Embryonic facial prominence (tissue), 1 donor: ENCODE measurements around the gene UCN2.
A peak's percentile ranks its signal among the peaks of the same experiment; 100 is the strongest.

ENCODE experiments used
- DNase-seq: peaks from one replicate; pipeline ENCODE4 v3.0.0-alpha.2; 2016; ENCODE audit errors: extremely low spot score

UCN2 gene

GRCh38 chr3:48563382-48563918 is at the start of gene UCN2:
TSS of gene UCN2 (minus strand) at chr3:48563781. CDS start at chr3:48563124, 657 bp downstream.
- no peak for DNase-seq

- no peak for DNase-seq
Observed at GRCh38 chr3:48612309-48612708, 48.7 kb upstream of the UCN2 start.

- DNase-seq: peak; percentile 89
Observed at GRCh38 chr3:48609088-48610005, 45.8 kb upstream of the UCN2 start, which contains the start of gene UQCRC1. TSS of gene UQCRC1 (minus strand) at chr3:48609646. CDS start at chr3:48609620, 26 bp downstream.

GRCh38 chr3:48607519-48607918 is 43.9 kb upstream of the UCN2 start:
- DNase-seq: no peak

GRCh38 chr3:48601622-48601994 is 38.0 kb upstream of the UCN2 start:
- DNase-seq: no peak

GRCh38 chr3:48600711-48601621 is 37.4 kb upstream of the UCN2 start:
- no peak for DNase-seq

GRCh38 chr3:48599509-48600285 is 36.1 kb upstream of the UCN2 start:
- DNase-seq: no peak

- peak; percentile 14 for DNase-seq
Observed at GRCh38 chr3:48599077-48599501, 35.5 kb upstream of the UCN2 start.

GRCh38 chr3:48598323-48599076 is 34.9 kb upstream of the UCN2 start:
- peak; percentile 9 for DNase-seq

- DNase-seq: no peak
Observed at GRCh38 chr3:48597408-48597800, 33.8 kb upstream of the UCN2 start.

- DNase-seq: no peak
Observed at GRCh38 chr3:48596676-48597407, 33.3 kb upstream of the UCN2 start.

GRCh38 chr3:48596157-48596556 is 32.6 kb upstream of the UCN2 start:
- DNase-seq: no peak

- DNase-seq: peak; percentile 32
Observed at GRCh38 chr3:48595526-48596121, 32.0 kb upstream of the UCN2 start.

- DNase-seq: no peak
Observed at GRCh38 chr3:48595075-48595525, 31.5 kb upstream of the UCN2 start, which contains the start of gene COL7A1. TSS of gene COL7A1 (minus strand) at chr3:48595329. CDS start at chr3:48595159, 170 bp downstream.

GRCh38 chr3:48594417-48595049 is 31.0 kb upstream of the UCN2 start:
- DNase-seq: no peak

GRCh38 chr3:48593337-48593736 is 29.8 kb upstream of the UCN2 start:
- DNase-seq: no peak

- no peak for DNase-seq
Observed at GRCh38 chr3:48592519-48593087, 29.0 kb upstream of the UCN2 start.

GRCh38 chr3:48591886-48592518 is 28.4 kb upstream of the UCN2 start:
- DNase-seq: no peak
